GM18508 (cell line): ENCODE data around the gene SGPP2.
"Not testable (repeated sequence)": the region's sequence is repeated elsewhere in the genome, so short reads cannot be mapped to it uniquely, and the experiment has no call there.

Source experiments
- ATAC-seq: cut with Tn5 transposase; IDR thresholded peaks from one replicate; pipeline ENCODE4 v1.9.1; 2021; ENCODE audit warnings: moderate number of reproducible peaks; ENCODE audit not compliant: insufficient read depth, unreplicated experiment

Gene SGPP2

GRCh38 chr2:222424729-222425671 lies 657 bp downstream of the SGPP2 start:
- ATAC-seq, result no peak

GRCh38 chr2:222427646-222428301 lies 3.4 kb downstream of the SGPP2 start:
- peak; percentile 45 for ATAC-seq

GRCh38 chr2:222430071-222430470 lies 5.7 kb downstream of the SGPP2 start:
- no peak for ATAC-seq

- ATAC-seq, result no peak
These were observed 6.3 kb downstream of the SGPP2 start for GRCh38 chr2:222430681-222431080.

GRCh38 chr2:222431869-222432268 lies 7.5 kb downstream of the SGPP2 start:
- no peak for ATAC-seq

- ATAC-seq, result peak; percentile 81
These were observed 9.2 kb downstream of the SGPP2 start for GRCh38 chr2:222433332-222434173.

- peak; percentile 24 for ATAC-seq
These were observed 9.9 kb downstream of the SGPP2 start for GRCh38 chr2:222434204-222434603.

- not testable (repeated sequence) for ATAC-seq
These were observed 11.2 kb downstream of the SGPP2 start for GRCh38 chr2:222435400-222436039.

- no peak for ATAC-seq
These were observed 11.7 kb downstream of the SGPP2 start for GRCh38 chr2:222436040-222436413.

- ATAC-seq, result no peak
These were observed 15.3 kb downstream of the SGPP2 start for GRCh38 chr2:222439692-222440091.

- no peak for ATAC-seq
These were observed 16.5 kb downstream of the SGPP2 start for GRCh38 chr2:222440673-222441422.

- no peak for ATAC-seq
These were observed 18.3 kb downstream of the SGPP2 start for GRCh38 chr2:222442665-222443064.

GRCh38 chr2:222445227-222445626 lies 20.9 kb downstream of the SGPP2 start:
- ATAC-seq, result no peak

- ATAC-seq, result no peak
These were observed 22.8 kb downstream of the SGPP2 start for GRCh38 chr2:222447131-222447530.

GRCh38 chr2:222448748-222449181 lies 24.4 kb downstream of the SGPP2 start:
- ATAC-seq, result no peak

GRCh38 chr2:222450021-222450420 lies 25.7 kb downstream of the SGPP2 start:
- ATAC-seq, result no peak

GRCh38 chr2:222451224-222451674 lies 26.9 kb downstream of the SGPP2 start:
- peak; percentile 100 for ATAC-seq

GRCh38 chr2:222452422-222452950 lies 28.1 kb downstream of the SGPP2 start:
- ATAC-seq, result no peak

GRCh38 chr2:222456479-222457077 lies 32.2 kb downstream of the SGPP2 start:
- no peak for ATAC-seq
